Measurements from ENCODE around the gene HOXA1.
A peak's percentile ranks its signal among the peaks of the same experiment; 100 is the strongest.

HOXA1 gene

DNA sequence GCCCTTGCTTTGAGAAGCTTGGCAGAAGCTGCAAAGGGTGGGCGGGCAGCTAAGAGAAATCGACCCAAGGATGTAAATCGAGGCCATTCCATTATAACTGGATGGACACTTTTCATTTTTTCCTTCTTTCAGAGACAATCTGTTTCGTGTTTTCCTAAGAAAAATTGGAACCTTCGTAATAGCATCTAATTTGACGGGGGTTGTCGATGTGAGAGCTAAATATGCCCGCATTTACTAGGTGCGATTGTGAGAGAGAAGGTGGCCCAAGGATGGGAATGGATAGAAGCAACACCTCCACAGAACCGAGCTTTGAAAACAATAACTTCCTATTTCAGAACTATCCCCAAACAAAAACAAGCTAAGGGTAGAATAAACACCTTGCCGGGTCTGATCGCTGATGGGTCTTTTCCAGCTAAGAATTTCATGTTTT, 35.6 kb upstream of the HOXA1 start:
- no peak for DNase-seq (ENCODE audit: low spot score)

DNA sequence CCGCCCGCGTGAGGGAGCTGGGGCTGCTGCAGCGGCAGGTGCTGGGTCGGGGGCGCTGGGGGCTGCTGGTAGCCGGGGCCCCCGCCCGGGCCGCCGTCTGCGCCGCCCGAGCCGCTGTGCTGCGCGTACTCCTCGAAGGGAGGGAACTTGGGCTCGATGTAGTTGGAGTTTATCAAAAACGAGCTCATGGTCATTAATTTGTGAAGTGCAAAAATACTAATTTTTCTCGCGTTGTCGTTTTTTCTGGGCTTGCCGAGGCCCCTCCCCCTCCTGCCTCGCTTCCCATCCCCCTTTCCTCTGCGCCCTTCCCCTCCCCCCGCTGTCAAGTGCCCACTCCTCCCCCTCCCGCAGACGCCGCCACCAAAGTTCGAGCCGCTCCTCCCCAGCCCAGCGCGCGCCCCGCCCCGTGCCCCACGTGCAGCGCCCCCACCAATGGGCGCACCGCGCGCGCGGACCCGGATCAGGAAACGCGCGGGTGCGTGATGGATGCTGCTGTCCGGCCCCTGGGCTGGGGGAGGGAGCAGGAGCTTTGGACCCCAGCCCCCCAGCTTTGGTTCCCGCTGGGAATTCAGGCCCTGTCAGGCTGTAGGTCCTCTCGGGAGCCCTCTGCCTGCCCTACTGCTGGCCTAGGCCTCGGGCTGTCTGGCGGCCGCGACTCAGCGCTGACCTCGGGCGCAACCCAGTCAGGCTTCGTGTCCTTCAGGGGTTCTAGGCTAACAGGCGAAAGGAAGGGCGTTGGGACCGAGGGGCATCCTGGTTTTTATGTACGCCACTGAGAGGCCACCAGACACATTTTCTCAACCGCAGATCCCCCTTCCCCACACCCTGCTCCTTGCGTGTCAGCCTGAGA, 35.0 kb upstream of the HOXA1 start, which contains the start of gene HOXA4:
Gene HOXA4, minus strand, starts transcription at position 218 of the 850 bp plus-strand sequence. Its CDS starts 24 bp downstream, at position 194.
- DNase-seq (ENCODE audit: low spot score): peak; percentile 60

DNA sequence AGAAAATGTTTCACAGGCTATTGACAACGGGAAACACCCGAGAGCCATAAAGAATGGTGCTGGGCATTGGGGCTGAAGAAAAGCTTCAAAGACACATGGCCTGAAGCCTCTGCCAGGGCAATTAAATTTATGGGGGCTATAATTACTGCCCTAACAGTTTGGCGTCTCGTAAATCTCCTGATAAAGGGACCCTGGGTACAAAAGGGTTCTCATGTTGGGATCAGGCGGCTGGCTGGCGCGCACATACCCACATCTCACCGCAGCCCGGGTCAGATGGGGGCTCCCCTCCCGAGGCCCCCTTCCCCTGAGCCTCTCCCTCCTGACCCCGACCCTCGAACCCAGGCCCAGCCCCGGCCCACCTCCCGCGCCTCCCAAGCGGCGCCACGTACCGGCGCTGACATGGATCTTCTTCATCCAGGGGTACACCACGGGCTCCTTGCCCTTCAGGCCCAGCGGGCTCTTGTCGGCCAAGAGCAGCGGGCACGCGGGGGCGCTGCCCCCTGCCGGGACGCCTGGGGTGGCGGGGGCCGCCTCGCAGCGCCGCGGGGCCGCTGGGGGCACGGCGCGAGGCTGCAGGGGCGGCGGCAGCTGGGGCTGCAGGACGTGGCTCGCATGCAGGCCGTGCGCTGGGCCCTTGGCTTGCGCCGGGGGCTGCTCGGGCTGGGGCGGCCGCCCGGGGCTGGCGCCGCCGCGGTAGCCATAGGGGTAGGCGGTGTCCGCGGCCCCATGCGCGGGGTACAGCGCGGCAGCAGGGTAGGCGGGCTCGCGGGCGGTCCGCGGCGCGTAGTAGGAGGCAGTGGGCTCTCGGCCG, 34.1 kb upstream of the HOXA1 start:
- no peak for DNase-seq (ENCODE audit: low spot score)

DNA sequence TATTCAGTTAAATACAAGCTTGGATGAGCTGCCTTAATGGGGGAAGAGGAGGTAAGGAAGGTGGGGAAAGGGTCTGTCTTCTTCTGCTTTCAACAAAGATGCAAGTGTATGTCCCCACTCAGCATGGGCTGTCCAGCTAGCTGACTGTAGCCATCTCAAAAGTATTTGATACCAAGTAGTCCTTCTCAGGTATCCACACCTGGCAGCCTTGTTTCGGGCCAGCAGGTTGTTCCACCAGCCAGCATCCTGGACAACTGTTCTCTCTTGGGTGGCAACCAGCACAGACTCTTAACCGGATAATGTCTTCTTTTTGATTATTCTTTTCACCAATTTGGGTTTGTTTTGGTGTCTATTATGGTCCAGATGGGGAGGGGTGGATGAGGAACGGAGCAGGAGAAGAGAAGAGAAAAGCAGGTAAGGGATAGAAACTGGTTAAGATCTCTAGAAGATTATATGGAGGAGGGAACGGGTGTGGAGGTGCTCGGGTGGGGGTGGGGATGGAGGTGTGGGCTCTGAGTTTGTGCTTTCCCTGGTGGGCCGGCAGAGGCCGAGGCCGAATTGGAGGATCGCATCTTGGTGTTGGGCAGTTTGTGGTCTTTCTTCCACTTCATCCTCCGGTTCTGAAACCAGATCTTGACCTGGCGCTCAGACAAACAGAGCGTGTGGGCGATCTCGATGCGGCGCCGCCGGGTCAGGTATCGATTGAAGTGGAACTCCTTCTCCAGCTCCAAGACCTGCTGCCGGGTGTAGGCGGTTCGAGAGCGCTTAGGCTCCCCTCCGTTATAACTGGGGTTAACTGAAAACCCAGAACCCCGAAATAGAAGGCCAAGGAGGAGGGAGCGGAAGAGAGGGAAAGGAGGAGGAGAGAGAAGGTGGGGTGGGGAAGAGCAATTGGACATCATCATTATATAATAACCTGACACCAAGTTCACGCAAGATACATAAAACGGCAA, 33.3 kb upstream of the HOXA1 start:
- DNase-seq (ENCODE audit: low spot score): no peak

DNA sequence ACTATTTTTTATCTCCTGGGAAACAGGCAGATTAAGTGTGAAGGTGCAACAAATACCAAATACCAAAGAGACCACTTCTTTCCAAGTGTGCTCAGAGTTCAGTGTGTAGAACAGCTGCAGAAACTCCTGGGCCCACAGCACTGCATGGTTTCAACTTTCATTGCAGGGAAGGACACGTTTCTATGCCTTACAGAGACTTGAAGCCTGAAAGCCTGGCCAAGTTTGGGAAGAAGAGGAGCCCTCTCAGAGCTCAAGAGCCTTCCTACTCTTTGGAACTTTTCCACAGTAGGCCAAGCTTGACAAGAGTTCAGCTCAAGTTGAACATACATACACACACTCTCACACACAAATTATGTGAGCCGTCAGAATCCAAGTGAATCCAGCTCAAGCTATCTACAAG, 32.2 kb upstream of the HOXA1 start:
- DNase-seq (ENCODE audit: low spot score): no peak

DNA sequence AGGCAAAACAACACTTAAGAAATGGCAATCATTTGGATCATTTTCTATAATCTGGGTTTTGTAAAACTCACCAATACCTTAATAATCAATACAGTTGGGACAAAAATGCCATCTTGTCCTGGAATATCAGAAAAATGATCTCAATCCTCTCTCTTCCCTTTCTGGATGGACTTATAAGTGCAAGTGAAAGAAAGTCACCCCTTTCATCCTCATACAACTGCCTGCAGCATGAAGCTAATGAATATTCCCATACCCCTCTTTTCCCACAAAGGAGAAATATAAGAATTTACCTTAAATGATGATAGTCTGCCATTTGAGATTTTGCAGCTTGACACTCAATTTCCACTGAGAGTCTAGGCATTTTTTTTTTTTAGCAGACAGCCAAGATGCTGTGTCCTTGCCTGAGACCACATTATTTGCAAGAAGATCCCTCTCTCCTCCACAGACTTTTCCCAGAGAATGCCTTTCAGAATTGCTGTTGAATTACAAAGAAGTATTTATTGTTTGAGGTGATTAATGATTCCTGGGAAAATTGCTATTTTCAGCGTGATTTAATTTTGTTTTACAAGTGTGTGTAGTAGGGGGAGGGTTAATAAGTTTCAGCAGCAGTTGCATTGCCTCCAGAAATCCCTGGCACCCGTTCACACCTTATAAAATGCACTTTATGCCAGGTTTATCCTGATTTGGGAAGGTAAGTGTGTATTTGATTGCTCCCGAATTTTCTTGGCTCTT, 31.0 kb upstream of the HOXA1 start:
- no peak for DNase-seq (ENCODE audit: low spot score)

DNA sequence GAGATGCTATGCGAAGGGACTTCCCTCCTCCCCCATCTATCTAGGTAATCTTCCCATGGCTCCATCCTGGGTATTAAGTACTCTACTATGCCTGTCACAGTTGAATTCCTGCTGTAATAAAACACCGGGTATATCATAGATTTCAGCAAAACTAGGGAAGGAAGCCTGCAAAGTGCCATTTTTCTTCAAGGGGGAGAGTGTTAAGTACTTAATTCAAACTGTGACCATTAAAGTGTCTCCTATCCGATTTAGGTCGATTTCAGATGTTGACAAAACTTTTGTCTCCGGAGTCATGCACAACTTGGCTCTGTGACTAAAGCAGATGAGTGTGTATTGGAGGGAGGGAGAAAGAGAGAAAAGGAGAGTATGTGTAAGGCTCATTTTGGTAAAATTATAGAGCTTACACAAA, 30.2 kb upstream of the HOXA1 start:
- no peak for DNase-seq (ENCODE audit: low spot score)

DNA sequence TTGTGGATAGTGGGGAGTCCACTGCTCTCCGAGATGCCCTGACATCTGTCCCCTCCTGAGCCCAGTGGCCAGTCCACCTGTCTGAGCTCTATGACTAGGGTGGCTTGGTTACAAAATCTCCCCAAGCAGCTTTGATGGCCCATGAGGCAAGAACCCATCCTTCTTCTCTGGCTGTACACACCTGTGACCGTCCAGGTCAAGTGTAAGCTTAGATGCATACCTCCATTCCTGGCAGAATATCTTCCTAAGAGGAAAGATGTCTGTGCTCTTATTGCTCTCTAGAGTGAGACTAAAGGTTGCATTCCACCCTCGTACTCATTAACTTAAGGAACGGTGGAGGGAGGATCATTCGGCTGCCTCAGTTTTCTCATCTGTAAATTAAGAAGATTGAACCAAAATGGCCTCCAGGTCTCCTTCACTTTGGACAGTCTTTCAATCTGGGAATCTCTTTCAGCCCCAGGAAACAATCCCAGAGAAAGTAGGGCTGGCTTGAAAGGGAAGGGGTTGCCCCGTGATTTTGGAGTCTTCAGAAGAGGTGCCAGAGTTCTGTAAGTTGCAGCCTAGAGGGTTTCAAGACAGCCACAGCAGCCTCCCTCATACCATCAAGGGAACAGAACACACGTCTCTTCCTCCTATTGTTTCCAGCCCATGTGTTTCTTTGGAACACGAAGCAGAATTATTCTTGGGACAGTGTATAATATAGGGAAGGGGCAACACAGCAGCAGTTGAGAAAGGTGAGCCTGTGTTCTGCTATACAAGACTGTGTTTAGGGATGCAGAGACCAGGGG, 29.3 kb upstream of the HOXA1 start:
- DNase-seq (ENCODE audit: low spot score): no peak

DNA sequence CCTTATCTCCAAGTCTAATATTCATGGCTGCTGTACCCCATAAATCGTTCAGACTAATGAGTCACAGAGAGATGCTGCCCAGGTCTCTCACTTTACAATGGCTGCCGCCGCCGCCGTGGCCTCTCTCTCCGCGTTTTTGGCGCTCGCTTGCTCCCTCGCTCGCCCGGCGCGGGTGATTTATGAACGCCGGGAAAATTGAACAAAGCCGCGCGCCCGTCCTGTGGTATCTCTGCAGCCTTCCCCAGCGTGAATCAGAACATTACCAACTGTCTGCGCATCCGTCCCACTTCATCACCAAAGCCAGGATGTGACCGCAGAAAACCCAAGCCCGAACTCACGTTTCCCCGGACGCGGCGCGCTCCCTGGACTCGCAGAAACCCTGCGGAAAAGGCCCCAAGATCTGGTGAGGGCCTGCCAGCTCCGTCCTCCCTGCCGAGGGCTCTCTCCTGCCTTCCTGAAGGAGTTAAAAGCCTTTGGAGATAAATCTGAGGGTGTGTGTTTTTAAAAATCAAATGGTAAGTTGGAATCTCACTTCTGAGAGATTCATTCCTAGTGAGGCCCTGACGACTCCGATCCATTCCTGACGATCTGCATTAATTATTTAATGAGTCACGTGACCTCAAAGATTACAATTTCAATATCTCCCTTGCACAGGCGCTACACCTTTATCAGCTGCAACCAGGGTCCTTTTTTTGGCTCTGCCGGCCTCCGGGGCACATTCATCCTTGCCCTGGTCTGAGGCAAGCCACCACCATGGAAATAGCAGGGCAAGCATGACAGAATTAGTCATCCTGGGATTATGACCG, 28.5 kb upstream of the HOXA1 start:
- no peak for DNase-seq (ENCODE audit: low spot score)

DNA sequence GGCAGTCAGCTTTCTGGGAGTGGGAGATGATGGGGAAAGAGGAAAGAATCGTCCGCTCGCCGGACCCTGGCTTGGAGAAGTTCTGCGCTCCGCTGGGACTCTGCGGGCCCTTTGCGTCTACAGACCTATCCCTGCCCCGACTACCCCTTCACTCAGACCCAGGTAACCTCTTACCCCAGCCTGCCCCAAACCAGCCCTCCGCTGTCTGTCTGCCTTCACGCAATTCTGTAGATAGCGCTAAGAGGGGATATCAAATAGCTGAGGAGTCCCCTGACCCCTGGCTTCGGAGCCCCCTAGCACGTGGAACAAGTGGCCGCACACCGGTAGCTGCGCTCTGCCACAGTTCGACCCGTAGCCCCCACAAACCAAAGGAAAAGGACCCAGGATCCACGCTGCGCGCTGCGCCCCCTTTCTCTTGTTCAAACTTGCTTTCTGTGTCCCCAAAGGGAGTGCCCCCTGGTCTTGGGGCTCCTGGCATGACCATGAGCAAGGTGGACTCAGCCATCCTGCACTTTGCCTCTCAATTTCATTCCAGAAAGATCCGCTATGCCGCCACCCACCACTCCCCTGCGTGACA, 27.8 kb upstream of the HOXA1 start:
- DNase-seq (ENCODE audit: low spot score): no peak

DNA sequence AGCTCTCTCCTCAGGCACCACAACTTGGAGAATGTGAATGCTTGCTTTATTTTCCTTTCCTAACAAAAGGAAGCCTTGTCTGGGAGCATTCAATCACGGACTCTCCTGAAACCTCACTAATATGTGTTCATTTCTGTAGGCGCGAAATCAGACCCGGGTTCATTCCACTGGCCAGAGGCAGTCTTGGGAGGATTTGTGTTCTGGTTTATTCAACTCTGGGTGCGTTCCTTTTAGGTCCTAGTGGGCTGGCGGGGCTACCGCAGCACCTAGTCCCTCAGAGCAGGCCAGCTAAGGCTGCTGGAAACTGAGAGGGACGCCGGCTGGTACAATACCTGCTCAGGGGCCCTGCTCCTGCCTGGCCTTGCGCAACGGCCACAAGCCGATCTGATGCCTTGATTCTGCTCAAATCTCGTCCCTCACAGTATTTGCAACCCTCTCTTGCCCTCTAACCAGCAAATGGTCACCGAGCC, 27.2 kb upstream of the HOXA1 start:
- DNase-seq (ENCODE audit: low spot score): no peak

DNA sequence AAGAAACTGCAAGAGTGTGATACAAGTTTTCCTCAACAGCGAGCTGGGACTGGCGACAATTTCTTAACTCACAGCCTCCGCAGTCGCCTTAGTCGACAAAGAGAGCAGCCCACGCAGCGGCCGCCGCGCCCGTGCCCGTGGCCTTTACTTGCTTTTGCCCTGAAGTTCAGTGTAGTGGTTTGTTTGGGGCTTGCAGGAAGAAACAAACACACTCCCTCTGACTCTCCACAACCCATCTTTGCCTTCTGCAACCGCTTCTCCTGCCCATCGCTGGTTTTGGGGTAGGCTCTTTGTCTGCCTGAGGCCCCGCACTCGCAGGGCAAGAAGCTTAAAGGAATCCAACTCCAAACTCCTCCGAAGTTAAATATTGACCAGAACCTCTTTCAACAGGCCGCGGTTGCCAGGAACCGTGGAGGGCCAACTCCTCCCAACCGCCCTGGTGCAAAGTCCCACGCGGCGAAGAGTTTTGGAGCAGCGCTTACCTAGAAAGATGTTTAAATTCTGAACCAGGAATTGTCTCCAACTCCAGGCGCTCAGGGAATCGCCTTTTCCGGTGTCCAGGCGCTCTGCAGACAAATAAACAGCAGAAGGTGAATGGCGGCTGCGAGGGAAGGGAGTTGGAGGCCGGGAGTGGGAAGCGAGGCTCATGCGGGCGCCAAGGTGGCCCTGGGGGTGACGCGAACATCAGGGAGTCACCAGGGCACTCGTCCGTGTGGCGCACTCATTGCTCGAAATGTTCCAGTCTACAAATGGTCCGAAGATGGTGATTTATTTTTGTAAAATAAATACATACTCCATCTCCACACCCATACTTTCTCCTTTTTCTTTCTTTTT, 26.5 kb upstream of the HOXA1 start:
- no peak for DNase-seq (ENCODE audit: low spot score)

DNA sequence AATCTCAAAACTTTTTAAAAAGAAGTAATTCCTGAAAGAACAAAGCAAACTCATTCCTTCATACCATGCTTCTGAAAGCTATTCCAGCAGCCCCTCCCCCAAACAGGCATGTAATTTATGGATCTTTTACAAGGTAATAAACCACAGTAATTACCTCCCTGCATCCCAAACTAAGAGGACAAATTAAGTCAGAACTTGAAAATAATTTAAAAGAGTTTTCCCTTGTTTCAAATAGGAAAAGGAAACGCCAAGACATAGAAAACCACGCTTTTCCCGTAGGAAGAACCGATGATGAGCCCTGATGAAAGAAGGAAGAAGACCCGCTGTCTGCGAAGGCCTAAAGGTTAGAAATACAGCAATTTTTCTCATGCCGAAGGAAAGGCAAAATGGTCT, 25.9 kb upstream of the HOXA1 start:
- no peak for DNase-seq (ENCODE audit: low spot score)

DNA sequence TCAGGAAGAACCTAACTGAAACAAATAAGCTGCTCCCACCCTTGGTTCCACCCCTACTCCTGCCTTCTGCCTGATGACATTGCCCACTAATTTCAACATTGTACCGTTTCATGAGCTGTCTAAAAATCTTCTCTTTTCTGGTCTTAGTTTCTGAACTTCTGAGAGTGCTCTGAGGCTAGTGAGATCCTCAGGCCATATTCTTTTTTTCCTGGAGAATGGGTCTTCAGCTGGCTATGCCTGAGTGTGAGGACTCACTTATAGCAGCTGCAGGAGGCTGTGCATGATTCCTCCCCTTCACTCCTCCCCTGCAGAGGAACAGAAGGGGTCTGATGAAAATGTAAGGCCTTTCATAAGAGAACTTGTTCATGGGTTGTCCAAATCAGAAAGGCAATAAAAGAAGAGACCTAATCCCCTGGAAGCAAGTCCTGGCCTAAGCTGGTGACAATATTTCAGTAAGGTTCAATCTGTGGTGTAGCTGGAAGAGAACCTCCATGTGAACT, 23.7 kb upstream of the HOXA1 start:
- no peak for DNase-seq (ENCODE audit: low spot score)

DNA sequence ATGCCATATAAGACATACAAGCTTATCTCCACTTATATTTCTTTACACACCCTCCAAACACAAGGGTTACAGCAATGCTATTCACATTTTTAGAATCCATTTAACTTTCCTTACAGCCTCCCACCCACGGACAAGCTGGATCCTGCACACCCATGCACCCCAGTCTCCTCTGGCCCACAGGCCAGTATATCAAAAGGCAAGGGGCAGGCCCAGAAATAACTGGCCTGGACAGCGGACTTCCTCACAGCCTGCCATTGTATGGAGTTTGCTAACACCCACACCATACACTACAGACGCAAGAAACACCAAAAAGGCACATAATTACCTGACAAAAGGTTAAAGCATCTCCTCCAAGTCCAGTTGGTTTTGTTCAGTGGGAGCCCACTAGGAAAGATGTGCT, 22.8 kb upstream of the HOXA1 start:
- no peak for DNase-seq (ENCODE audit: low spot score)

DNA sequence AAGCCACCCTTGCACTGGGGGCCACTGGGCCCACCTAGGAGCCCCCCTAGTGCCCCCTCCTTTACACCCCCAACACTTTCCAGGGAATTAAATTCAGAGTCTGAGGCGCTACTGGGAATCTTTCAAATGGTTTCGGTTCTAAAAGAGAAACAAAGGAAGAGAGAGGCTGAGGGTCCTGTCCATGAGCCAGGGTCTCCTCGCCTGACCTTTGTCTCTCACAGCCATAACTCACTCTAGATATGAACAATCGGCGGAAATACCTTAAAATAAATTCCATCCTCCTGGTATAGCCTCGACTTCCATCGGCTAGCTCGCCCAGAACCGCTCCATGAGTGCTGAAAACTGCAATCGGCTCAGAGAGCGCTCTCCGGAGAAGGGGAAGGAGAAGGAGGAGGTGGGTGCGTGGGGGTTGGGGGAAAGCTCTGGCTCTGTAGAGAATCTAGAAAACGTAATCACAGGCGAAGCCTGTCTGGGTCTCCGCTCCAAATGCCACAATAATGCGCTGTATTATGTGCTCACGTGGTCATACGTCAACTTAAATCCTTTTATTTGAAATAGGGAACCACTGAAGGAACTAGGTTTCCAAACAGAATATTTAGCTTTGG, 22.2 kb upstream of the HOXA1 start:
- DNase-seq (ENCODE audit: low spot score): no peak
